Fibroblast of lung (primary cell): ENCODE data around the gene FUOM.

ENCODE experiments used
- CTCF ChIP-seq, 2 donors: IDR thresholded peaks in 1 of 2; conservative IDR thresholded peaks in 1 of 2; 1 replicate in 1 of 2; 2 replicates in 1 of 2; pipeline ENCODE4 v1.5.1; 2011 to 2012; ENCODE audit warnings: low read length in 2 of 2, control low read depth in 1 of 2, inconsistent platforms in 1 of 2, low read depth in 1 of 2, mild to moderate bottlenecking in 1 of 2
- EZH2 ChIP-seq: IDR thresholded peaks from 2 replicates; pipeline ENCODE4 v1.5.1; 2012; ENCODE audit warnings: low read length, control low read depth, mild to moderate bottlenecking; ENCODE audit errors: missing control alignments

- TF ChIP-seq EZH2, result no peak
- TF ChIP-seq CTCF (conservative IDR thresholded peaks at IDR 0.05 in 1 of 2, IDR thresholded peaks at IDR 0.05 in 1 of 2; ENCODE audit: low read depth in 1 of 2, low read length in 2 of 2), result no peak
Observed at GRCh38 chr10:133361773-133362441, 4.1 kb upstream of the FUOM start.
